ENCODE data around the gene KLK7. TPM values are rescaled to one million over a fixed set of nuclear protein-coding genes. Genes with fewer than 3 reads are reported as not detected.

The KLK7 gene
- total RNA-seq, 4 donors from 2014 or later, result 0.34 to 0.89 TPM; not detected in 2

DNA sequence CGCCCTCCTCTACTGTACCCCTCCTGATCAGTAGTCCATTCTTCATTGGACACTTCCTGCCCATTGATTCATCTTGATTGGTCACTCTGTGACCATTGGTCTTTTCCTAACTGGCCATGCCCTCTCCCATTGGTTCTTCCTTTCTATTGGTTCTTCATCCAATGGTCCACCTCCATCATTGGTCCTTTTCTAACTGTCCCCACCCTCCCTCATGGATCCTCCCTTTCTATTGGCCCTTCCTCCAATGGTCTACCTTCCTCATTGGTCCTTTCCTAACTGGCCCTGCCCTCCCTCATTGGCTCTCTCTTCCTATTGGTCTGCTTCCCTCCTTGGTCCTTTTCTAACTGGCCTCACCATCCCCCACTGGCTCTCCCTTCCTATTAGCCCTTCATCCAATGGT, 21.5 kb downstream of the KLK7 start:
- Histone ChIP-seq H3K36me3 (no peaks in the 10 kb centered on the region), H3K9me3 (no peaks in the 10 kb centered on the region), H3K27me3 (no peaks in the 10 kb centered on the region), H3K4me1 (no peaks in the 10 kb centered on the region), H3K27ac (no peak overlapping the region), H3K4me3 (replicated peaks in 1 of 3) (no peak overlapping the region)
- intact Hi-C loops (cut with DNase I), result no loop called here
- TF ChIP-seq CTCF (IDR thresholded peaks at IDR 0.05) (no peak), POLR2A (IDR thresholded peaks at IDR 0.05) (no peak)
- WGBS, 2 donors, result 94 to 95% methylated on average over 1 of the region's 1 CpG
- DNase-seq, result no peak

DNA sequence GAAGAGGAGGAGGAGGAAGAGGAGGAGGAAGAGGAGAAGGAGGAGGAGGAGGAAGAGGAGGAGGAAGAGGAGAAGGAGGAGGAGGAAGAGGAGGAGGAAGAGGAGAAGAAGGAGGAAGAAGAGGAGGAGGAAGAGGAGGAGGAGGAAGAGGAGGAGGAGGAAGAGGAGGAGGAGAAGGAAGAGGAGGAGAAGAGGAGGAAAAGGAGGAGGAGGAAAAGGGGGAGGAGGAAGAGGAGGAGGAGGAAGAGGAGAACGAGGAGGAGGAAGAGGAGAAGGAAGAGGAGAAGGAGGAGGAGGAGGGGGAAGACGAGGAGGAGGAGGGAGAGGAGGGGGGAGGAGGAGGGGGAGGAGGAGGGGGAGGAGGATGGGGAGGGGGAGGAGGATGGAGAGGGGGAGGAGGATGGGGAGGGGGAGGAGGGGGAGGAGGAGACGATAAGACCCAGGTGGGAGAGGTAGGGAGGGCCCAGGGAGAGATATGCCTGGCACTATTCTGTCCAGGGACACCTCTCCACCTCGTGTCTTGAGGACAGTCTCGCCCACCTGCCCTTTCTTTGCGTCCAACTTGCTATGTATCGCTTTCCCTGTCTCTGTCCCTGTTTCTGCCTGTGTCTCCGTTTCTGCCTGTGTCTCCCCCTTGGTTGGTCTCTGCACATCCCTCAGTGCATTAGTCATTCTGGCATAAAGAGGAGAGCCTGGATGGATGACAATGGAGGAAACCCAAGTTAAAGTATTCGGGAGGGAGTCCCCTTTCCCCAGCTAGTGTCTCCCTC, 23.8 kb downstream of the KLK7 start:
- Histone ChIP-seq H3K36me3 (no peaks in the 10 kb centered on the region), H3K4me1 (no peaks in the 10 kb centered on the region), H3K4me3 (replicated peaks in 1 of 3) (no peak overlapping the region), H3K27me3 (no peaks in the 10 kb centered on the region), H3K9me3 (no peaks in the 10 kb centered on the region), H3K27ac (no peak overlapping the region)
- DNase-seq, result no peak
- intact Hi-C loops (cut with DNase I), result no loop called here
- WGBS, 2 donors, result 55 to 57% methylated on average over 8 to 9 of the region's 9 CpGs
- TF ChIP-seq POLR2A (IDR thresholded peaks at IDR 0.05) (no peak), CTCF (IDR thresholded peaks at IDR 0.05) (no peak)

GRCh38 chr19:50957587-50957986, 26.1 kb downstream of the KLK7 start:
- TF ChIP-seq CTCF (IDR thresholded peaks at IDR 0.05) (no peak), POLR2A (IDR thresholded peaks at IDR 0.05) (no peak)
- Histone ChIP-seq H3K4me1 (no peaks in the 10 kb centered on the region), H3K36me3 (no peaks in the 10 kb centered on the region), H3K27me3 (no peaks in the 10 kb centered on the region), H3K9me3 (no peaks in the 10 kb centered on the region), H3K4me3 (replicated peaks in 1 of 3) (no peak overlapping the region), H3K27ac (no peak overlapping the region)
- no peak for DNase-seq
- intact Hi-C loops (cut with DNase I), result no loop called here
- 80 to 84% methylated on average over 8 of the region's 8 CpGs for WGBS, 2 donors

- H3K9me3 ChIP-seq, result no peaks in the 10 kb centered on the region
- no peaks in the 10 kb centered on the region for H3K36me3 ChIP-seq
- no peak within 1 kb of the TSS for H3K4me3 ChIP-seq (replicated peaks in 1 of 3)
- WGBS, 2 donors, result 3 to 12% methylated on average over 4 to 6 of the region's 7 CpGs
- no peak for DNase-seq
- no peak within 1 kb of the TSS for H3K27ac ChIP-seq
- no peaks in the 10 kb centered on the region for H3K4me1 ChIP-seq
- TF ChIP-seq POLR2A (IDR thresholded peaks at IDR 0.05) (no peak), CTCF (IDR thresholded peaks at IDR 0.05) (no peak)
- H3K27me3 ChIP-seq, result no peaks in the 10 kb centered on the region
- intact Hi-C loops (cut with DNase I), result no loop called here
Observed at GRCh38 chr19:50952910-50953309, 30.8 kb downstream of the KLK7 start, which contains the start of gene KLK5. TSS of gene KLK5 (minus strand) at chr19:50953038. CDS start at chr19:50952657, 381 bp downstream.

DNA sequence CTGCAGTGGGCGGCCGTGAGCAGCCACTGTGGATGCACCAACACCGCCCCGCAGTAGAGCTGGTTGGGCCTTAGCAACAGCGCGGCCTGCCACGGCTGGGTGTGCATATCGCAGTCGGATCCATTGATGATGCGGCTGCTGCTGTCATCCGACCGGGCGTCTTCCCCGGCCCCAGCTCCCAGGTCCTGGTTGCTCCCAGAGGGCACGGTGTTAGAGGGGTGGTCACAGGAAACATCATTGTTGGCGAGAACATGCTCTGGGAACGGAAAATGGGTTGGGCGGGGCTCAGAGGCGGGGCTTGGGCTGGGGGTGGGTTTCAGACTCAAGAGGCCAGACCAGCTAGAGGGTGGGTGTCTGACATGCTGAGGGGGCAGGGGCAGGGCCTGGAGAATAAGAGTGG, 33.9 kb downstream of the KLK7 start:
- H3K36me3 ChIP-seq, result no peaks in the 10 kb centered on the region
- H3K27ac ChIP-seq, result no peak overlapping the region
- DNase-seq, result no peak
- no peak overlapping the region for H3K4me3 ChIP-seq (replicated peaks in 1 of 3)
- intact Hi-C loops (cut with DNase I), result no loop called here
- no peaks in the 10 kb centered on the region for H3K9me3 ChIP-seq
- H3K27me3 ChIP-seq, result no peaks in the 10 kb centered on the region
- H3K4me1 ChIP-seq, result no peaks in the 10 kb centered on the region
- TF ChIP-seq CTCF (IDR thresholded peaks at IDR 0.05), result no peak
- TF ChIP-seq POLR2A (IDR thresholded peaks at IDR 0.05), result no peak
- WGBS, 2 donors, result 58 to 75% methylated on average over 13 to 19 of the region's 19 CpGs

All from thyroid gland (tissue), 4 donors.